Left ventricle myocardium superior (tissue), 1 donor: Measurements from ENCODE around the gene CACNA2D3. TPM values are rescaled to one million over a fixed set of nuclear protein-coding genes. Genes with fewer than 3 reads are reported as not detected.
"Not testable (repeated sequence)": the region's sequence is repeated elsewhere in the genome, so short reads cannot be mapped to it uniquely, and the experiment has no call there.

Experiments used
- ATAC-seq: fragments of 200-7000 bp; cut with Tn5 transposase; one replicate; pipeline ENCODE4 v1.9.1; 2020; ENCODE audit warnings: mild to moderate bottlenecking, moderate library complexity
- DNase-seq: peaks from one replicate; pipeline ENCODE4 v3.0.0-alpha.2; 2020
- intact Hi-C: fragments of 100-400 bp; cut with micrococcal nuclease; formaldehyde crosslinking; loops from one replicate; pipeline ENCODE4 v1.11.0; 2022
- long read RNA-seq: library from polyadenylated mRNA; unstranded; transcript quantifications from one replicate; pipeline ENCODE4 v2.0.0, GENCODE V29; 2021
- total RNA-seq: library from RNA; stranded (reverse); fragmentation: NEBNext Ultra II Directional; extraction: Animal tissue kit (Norgen Biotek cat#: 25700); gene quantifications from one replicate; pipeline ENCODE4 v1.2.1, GENCODE V29; 2021
- donor health status: DM: no; HTN: yes; CAD: no; lungs with severe emphysema.

CACNA2D3 gene
- 26.9 TPM for total RNA-seq
- long read RNA-seq, partial matches to known transcripts = 10 of 41 reads
- long read RNA-seq, other reads (novel, unspliced or antisense) = 31 of 41 reads

DNA sequence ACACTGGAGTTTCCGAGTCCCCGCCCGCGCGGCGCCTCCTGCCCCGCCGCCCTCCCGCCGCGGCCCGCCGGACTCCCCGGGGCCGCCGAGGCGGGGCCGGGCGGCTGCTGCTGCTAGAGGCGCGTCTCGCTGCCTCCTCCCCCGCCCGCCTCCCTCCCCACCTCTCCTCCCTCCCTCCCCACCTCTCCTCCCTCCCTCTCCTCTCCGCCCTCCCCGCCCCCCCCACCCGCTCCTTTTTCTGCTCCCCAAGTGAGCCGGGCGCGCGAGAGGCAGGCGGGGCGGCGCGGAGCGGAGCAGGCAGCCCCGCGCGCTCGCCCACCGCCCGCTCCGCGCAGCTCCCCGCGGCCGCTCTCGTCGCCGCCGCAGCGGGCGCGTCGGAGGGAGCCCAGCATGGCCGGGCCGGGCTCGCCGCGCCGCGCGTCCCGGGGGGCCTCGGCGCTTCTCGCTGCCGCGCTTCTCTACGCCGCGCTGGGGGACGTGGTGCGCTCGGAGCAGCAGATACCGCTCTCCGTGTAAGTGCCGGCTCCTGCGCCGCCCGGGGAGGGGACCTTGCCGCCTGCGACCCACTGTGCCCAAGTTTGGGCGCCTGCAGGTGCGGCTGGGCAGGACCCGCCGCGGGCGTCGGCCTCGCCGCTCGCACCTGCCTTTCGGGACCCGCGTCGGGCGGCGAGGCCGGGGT, at the start of gene CACNA2D3:
TSS of gene CACNA2D3 (plus strand) at position 229 of the 679 bp plus-strand sequence.
- DNase-seq (peak; percentile 85), ATAC-seq (peak; percentile 90)
- intact Hi-C loops = no loop called here

DNA sequence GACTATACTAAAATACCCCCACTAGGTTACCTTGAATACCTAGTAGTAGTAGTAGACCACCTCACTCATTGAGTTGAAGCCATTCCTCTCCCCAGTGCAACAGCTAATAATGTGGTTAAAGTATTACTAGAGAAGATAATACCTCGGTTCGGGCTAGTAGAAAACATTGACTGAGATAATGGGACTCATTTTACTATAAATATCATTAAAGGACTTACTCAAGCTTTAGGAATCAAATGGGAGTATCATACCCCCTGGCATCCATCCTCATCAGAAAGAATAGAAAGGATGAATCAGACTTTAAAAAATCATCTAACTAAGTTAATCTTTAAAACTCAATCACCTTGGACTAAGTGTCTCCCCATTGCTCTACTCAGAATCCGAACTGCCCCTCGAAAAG, 49.0 kb upstream of the CACNA2D3 start:
- ATAC-seq = no peak
- intact Hi-C loops = no loop called here
- no peak for DNase-seq

DNA sequence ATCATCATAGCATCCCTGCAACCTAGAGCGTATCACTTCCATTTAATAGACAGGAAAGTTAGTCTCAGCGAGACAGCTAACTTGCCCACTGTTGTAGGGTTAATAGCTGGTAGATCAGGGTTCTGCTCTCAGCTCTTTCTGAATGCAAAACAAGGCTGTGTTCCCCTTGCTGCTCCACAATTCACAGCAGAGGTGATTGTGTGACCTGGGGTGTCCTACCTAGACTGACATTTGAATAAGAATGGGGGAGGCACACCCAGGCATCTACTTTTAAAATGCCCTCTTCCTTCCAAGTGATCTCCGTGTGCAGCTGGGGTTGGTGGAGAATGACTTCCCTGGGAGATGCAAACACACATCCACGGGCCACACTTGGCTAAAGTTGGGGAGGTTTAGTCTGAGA, 43.0 kb upstream of the CACNA2D3 start:
- intact Hi-C loops = no loop called here
- ATAC-seq (no peak), DNase-seq (no peak)

DNA sequence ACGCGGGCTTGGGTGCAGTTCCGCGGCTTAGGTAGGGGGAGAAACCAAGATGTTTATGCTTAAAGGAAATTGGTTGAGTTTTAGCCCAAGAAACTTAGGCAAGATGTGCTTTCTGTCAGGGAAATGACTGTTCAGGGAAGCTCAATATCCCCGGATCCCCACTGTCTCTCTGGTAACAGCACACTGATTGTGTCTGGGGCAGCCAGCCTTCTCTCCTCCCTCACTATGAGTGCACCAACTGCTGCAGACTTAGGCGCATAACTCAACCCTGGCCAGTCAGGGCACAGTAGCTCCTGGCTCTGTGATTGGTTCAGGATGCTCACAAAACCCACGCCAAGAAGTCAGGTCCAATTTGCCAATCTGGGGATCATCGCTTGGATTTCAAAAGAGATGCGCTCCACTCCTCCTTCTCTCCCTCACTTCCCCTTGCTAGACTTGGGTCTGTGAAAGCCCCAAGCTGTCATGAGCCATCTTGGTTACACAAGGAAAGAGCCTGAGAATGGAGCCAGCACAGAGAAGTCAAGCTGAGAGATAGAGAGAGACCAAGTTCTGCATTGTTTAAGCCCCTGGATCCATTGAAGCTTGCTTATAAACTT, 42.5 kb upstream of the CACNA2D3 start:
- intact Hi-C loops = no loop called here
- DNase-seq (no peak), ATAC-seq (no peak)

DNA sequence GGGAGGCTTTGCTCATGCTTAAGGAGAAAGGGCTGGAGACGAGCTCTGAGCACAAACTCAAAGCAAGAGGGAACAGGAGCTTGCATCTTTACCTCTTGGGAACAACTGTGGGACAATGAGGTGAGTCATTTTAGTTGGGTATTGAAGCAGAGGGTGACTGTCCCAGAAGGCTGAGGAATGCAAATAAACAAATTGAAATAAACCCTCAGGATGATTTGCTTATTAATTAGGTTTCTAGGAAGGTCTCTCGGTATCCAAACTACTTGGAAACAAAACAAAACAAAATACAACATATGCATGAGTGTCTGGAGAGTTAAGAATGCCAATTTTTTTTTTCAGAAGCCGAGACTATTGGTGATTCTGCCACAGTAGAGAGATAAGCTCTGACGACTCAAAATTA, 38.4 kb upstream of the CACNA2D3 start:
- intact Hi-C loops = no loop called here
- DNase-seq (no peak), ATAC-seq (no peak)

DNA sequence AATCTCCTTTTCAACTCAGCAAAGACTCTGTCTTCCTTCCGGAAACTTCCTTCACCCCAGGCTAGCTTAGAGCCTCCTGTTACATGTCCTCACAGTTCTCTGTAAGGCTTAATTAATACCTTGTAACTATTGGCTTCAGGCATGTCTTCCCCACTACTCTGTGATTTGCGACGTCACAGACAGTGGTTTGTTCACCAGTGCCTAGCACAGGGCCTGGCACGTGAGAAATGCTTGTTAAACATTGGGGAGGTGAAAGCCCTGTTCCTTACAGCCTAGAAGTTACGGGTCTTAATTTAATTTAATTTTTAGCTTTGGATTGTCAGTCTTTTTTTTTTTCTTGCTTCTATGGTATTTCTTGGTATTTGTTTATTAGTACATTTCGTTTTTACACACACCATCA, 36.4 kb upstream of the CACNA2D3 start:
- no peak for DNase-seq

DNA sequence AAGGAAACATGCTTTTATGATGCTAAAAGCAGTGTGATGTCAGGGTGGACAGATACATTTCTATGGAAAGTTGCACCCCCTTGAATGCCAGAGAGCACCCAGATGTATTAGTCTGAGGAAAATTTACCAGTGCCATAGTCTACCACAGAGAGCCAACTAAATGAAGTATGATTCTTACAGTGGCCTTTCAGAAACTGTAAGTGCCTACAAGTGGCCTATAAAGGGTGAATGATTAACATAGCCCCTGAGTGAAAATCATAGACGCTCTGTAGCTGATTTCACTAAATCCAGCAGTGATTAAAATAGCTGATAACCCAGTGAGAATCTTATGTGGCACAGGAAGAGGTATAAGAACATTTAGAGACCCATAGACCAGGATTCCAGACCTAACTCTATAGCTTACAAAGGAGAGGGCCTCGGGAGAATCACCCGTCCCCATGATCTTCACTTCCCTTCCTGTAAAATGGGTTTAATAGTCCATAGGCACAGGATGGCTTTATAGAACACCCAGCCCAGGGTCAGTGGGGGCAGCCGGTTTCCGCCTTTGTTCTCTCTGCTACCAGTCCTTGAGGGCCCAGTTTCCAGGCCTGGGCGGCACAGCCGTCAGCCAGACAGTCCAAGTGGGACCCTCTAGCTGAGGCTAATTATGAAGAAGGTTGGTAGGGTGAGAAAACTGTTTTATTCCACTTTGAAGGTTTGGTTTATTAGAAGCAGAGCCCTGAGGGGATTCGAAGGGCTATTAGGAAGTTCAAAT, 35.5 kb upstream of the CACNA2D3 start:
- DNase-seq = no peak
- intact Hi-C loops = no loop called here
- ATAC-seq = no peak

More for the DNA sequence above, 36.4 kb upstream of the CACNA2D3 start:
- ATAC-seq = no peak
- intact Hi-C loops = no loop called here

DNA sequence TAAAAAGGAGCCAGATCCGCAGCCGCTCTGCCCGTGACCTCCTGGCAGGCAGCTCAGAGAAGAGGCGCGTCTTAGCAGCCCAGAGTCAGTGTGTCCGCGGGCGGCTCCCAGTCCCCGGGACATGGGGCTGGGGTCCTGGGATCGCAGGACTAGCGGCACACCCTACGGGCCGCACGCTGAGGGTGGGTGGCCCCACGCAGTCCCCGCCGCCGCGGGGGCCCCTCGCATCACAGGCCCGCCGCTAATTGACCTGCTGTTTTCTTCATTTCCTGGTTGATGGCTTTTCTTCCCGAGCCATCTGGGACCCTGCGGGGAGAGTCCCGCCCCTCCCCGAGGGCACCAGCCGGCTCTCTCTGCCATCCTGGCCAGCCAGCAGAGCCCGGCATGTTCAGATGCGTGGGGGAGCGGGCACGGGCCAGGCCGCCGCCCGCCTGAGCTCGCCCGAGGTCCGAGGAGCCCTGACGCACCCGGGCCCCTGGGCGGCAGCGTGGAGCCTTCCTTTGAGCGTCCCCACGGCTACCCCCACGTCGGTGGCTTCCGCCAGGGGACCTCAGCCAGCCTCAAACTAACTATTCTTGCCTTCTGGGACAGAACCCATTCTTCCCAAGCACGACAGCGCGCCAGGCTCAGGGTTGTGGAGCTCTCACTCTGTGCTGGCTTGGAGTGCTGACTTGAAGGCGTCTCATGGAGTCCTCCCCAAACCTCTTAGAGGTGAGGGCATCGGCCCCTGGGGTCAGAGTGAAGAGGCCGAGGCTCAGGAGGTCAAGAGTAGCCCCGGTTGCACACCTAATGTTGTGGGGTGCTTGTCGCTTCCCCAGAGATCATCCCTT, 34.6 kb upstream of the CACNA2D3 start:
- DNase-seq (peak; percentile 43), ATAC-seq (peak; percentile 74)
- intact Hi-C loops = no loop called here

DNA sequence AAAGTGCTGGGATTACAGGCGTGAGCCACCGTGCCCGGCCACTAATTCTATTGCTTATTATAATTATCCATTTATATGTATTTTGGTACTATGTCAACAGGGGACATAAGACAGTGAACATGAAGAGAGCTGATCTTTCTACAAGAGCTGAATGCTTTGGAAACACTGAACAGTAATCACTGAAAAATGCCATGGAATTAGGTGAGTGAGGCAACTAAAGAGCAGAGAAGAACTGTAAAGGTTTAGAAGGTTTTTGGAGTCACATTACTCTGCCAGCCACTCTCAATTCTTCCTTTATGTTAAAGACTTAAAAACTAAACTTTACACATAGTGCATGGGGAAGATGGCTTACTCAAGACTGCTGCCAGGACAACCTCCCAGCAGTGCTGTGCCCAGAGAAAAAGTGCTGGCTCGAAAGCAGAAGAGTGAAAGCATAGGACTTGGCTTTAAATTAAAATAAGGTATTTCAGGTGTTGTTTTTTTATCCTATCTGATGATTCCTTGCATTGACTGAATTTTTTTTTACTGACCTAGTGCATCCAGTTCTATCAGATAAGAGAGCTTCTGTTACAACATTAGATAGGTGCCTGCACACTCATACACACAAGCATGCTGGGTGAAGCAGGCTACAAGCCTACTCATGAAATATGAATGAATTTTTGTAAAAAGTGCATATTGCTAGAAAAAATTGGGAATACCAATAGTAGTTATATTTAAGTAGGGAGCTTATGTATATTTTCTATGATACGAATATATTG, 28.7 kb upstream of the CACNA2D3 start:
- intact Hi-C loops = no loop called here
- DNase-seq (no peak), ATAC-seq (no peak)

DNA sequence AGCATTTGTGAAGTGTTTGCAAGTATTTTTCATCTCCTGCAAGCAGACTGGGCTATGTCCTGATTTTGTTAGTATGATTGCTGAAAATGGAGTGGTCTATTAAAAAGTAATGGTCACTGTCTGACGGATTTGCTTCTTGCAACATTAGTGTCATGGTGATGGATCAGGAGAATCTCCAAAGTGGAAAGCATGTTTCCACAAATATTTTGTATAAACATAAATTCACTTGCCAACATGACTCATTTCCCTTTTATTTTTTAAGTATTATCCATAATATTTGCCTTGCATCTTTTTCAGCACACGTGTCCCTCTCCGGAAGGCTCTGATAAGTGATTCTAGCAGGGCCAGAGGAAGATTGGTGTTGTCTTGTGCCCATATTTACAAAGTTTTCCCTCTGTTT, 27.4 kb upstream of the CACNA2D3 start:
- no peak for ATAC-seq
- DNase-seq = no peak
- intact Hi-C loops = no loop called here

DNA sequence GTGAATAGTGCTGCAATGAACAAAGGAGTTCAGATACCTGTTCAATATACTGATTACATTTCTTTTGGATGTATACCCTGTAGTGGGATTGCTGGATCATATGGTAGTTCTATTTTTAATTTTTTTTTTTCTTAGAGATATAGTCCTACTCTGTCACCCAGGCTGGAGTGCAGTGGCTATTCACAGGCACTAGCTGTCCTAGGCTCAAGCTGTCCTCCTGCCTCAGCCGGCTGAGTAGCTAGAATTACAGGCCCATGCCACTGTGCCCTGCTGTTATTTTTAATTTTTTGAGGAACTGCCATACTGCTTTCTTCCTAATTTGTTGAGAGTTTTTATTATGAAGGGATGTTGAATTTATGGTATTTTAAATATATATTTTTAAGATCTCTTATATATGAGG, 23.0 kb upstream of the CACNA2D3 start:
- intact Hi-C loops = no loop called here
- DNase-seq = peak; percentile 43
- ATAC-seq = peak; percentile 92

DNA sequence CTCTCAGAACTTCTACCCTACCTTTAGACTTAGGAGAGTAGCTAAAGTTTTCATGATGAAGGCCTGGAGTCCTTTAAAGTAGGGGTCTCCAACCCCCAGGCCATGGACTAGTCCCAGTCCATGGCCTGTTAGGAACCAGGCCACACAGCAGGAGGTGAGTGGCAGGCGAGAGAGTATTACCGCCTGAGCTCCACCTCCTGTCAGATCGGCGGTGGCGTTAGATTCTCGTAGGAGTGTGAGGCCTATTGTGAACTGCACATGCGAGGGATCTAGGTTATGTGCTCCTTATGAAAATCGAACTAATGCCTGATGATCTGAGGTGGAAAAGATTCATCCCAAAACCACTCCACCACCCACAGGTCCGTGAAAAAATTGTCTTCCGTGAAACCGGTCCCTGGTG, 18.3 kb upstream of the CACNA2D3 start:
- ATAC-seq = no peak
- intact Hi-C loops = no loop called here
- no peak for DNase-seq

DNA sequence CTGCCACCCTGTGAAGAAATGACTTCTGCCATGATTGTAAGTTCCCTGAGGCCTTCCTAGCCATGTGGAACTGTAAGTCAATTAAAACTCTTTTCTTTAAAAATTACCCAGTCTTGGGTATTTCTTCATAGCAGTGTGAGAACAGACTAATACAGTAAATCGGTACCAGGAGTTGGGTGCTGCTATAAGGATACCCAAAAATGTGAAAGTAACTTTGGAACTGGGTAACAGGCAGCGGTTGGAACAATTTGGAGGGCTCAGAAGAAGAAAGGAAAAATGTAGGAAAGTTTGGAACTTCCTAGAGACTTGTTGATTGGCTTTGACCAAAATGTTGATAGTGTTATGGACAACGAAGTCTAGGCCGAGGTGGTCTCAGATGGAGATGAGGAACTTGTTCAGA, 6.2 kb upstream of the CACNA2D3 start:
- DNase-seq, intact Hi-C loops, ATAC-seq: not testable (repeated sequence)

DNA sequence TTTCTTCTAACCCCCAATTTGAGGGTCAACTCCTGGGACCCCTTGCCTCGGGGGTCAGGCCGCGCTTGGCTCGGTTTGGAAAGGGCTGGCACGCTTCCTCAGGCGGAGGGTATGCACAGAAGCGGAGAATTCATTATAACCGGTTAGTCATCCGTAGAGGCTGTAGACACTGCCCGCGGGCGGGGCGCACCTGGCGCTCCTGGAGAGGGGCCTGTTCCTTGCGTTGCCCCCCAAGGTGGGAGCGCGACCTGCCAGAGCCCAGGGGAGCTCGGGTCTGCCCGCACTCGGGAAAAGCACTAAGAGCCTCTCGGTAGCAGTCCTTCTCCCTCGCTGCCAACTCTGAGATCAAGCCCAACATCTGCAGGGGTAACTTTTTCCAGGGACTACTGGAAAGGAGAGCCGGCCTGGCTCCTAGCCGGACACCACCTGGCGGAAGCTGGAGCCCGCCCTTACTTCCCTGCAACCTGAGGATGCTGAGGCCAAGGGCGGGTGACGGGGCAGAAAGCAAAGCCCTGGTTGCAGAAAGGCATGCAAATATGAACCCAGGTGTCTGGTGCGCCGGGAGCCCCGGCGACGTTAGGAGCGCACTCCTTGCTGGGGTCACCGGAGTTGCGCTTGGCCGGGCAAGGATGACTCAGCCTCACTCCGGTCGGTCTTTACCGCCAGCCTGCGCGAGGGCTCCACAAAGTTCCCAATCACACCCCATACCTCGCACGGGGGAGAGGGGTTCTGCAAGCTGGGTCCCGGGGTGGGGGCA, 1.5 kb upstream of the CACNA2D3 start:
- ATAC-seq = peak; percentile 16
- intact Hi-C loops = no loop called here

DNA sequence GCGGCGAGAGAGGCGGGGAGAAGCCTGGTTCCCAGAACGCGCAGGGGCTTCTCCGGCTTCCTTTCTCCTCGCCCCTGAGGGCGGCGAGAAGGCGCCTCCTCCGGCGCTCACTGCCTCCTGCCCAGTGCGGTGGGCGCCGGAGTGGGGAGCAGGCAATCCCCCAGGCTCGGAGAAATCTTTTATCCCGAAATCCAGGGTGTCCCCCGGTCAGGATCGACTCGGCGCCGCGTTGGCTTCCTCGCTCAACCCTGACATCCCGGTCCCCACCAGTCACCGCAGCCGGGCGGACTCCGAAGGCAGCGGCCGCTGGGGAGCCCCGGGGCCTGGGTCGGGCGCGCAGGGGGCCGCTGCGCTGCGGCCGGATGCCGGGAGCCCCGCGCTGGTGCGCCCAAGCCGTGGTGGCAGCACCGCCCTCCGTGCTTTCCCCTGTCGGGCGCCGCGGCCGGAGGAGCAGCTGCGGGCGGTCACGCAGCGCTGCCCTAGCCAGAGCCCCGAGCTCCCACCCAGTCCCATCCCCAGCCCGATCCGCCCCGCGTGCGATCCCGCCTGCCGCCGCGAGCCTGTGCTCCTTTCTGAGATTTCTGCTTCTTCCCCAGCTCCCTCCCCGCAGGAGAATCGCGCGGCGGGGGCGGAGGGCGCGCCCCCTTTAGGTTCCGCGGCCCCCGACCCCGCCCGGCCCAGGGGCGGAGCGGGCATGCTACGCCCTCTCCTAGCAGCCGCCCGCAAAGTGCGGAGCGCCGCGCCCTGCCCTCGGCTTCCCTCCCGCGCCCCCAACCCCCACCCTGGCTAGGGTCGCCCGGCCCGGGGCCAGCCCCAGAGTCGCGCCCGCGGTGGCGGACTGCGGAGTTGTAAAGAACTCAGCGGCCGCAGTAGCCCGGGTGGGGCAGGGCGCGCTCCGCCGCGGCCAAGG, 683 bp upstream of the CACNA2D3 start:
- intact Hi-C loops = no loop called here
- DNase-seq (no peak), ATAC-seq (peak; percentile 84)

More for the DNA sequence above, 1.5 kb upstream of the CACNA2D3 start:
- DNase-seq = peak; percentile 38

DNA sequence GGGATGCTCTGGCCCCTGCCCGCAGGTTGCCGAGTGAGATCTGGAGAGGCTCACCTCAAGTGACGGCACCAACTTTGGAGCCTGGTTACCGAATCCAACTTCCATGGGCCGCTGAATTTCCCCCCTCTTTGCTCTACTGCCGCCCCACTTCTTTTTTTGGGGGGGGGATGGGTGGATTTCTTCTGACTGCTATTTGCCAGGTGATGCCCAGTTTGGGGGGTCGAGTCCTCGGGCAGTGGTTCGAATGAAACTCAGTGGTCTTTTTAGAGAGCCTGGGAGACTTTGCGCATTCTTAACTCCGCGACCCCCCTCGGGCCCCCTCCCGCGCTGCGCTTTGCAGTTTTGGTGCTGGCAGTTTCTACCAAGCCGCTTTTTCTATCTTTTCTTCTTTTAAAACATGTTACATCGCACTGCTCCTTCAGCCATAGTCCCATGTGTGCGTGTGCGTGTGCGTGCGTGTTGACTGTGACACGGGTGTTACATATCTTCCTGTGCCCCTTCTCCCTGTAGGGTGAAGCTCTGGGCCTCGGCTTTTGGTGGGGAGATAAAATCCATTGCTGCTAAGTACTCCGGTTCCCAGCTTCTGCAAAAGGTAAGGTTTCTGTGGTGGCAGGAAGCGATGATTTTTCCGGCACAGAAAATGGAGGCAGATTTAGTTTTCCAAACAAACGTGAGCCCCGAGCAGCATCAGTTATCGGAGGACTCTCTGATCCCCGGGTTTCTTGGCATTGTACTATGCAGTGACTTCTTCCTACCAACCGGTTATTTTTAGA, 837 bp downstream of the CACNA2D3 start:
- intact Hi-C loops = no loop called here
- ATAC-seq = no peak

More for the DNA sequence above, 837 bp downstream of the CACNA2D3 start:
- DNase-seq = no peak
